Hematopoietic multipotent progenitor cell treated with erythropoietin and hydrocortisone succinate and interleukin-3 and kit ligand, for 15 days (in vitro differentiated cells): ENCODE measurements around the gene FOXB1.

Experiments used
- DNase-seq: peaks from one replicate; pipeline ENCODE4 v3.0.0-alpha.2; 2015; ENCODE audit warnings: low spot score

FOXB1 gene

DNA sequence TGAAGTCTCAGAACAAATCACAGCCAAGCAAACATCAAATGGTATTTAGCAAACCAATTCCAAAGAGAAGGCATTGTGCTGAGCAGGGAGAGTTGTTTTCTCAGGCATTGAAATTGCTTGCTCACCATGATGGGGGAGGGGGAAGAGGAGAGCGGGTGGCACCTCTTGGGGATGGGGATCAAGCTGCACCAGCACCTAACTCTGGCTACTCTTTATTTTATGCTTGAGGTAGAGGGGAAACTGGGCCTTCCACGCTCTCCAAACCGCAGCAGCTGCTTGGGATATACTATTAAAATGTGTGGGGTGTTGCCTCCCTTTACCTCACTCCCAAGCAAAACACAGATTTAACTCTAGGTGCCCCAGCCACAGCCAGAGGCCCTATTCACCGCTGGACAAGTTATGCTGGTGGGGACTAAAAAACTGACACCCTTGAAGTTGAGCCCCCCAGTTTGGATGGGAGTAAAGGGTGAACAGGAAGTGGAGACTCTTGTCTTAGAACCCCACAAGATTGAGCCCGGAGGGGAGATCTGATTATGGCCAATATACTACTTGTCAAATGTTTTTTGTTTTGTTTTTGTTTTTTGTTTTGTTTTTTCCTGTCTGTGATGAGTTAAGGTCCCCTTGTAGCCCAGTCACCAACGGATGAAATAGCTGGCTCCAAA, 5.0 kb upstream of the FOXB1 start:
- no peak for DNase-seq

- DNase-seq = no peak
These were observed 4.4 kb upstream of the FOXB1 start for GRCh38 chr15:59999612-60000112.

- no peak for DNase-seq
These were observed 3.8 kb upstream of the FOXB1 start for GRCh38 chr15:60000113-60000823.

DNA sequence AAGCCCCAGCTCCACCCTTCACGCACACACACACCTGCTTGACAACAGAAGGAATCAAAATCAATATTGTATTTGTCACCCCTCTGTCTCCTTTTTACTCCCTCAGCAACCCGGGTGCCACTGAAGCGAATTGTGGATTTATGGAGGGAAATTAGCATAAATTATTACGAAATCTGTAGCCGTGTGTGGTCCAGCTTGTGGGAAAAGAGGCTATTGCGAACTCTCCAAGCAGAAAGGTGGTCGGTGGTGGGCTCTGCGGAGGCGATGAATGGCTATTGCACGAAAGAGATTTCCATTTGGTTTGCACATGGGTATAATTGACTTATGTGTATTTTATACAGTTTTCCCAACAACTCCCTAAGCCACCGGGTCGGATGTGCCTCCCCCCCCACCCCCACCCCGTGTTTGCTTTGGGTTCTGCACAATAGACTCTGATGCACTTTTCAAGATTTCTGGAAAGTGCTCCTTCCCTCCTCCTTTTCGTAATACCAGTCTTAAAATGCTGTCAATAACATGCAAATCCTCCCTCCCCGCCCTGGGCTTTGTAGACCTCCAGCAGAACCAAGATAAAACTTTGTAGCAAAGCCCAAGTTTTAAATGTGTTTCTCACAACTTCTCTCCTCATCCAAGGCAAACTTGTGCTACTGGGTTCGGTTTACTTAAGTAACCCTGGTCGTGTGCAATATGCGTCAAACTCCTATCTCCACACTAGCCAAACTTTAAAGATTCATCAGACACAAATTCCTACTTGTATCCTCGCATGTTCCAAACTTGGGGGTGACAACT, 3.1 kb upstream of the FOXB1 start:
- no peak for DNase-seq

DNA sequence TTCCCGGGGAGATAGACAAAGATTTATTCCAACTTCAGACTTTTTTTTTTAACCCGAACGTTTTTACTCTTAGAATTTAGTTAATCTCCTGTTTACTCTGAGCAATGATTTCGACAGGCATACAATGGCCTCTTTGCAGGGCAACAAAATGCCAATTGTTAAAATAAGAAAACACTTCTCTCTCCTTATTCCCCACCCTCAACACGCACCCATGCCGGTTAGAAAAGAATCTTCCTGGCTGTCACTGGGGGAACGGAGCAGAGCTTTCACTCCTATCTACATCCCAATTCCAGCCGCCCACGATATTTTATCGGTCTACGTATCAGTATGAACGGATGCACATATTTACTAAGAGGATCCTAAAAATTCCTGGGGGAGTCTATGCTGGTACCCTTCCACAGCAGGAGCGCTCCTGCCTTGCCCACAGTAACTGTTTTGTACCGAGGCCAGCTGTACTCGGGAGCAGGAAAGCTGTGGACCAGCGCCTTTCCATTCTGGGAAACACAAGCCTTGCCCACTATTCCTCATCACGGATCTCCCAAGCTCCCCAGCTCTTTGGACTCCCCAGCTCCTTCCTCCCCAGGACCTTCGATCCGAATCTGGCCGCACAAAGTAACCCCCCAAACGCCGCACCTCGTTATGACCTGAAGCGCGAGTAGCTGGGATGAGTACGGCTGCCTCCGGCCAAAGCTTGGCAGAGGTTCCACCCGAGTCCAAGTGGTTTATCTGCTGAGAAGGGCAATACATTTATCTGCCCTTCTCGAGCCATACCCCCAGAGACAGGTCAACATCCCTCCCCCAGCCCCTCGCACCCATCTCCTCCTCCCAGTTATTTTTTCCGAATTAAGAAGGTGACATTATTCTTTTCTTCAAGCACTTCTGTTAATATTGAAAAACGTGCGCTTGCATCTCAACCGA, 2.2 kb upstream of the FOXB1 start:
- no peak for DNase-seq

DNA sequence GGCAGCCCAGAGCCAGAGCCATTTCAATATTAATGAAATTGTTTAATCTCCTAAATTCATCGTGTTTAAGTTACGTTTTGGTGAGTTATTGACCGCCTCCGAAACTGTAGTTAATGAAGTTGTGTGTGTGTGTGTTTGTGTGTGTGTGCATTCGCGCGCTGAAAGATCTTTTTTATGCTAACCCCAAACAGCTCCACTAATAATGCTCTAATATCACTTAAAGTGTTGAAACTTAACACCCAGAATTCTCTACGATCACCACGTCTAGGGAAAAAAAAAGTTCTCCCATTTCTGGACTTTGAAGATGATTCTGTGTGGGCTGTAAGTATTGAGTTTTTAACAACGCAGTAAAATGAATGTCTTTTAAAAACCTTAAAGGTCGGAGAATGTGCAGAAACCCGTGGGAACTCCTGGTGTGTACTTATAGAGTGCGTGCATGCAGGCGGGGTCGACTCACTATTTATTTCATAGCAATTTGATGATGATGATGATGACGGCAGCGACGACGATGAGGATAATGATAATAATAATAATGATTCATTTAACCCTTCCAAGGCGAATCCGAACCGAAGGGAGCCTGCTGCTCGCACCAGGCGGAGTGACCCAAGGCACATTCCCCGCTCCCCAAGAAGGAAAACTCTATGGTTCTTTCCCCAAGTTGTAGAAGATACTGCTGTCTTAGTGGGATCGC, 1.4 kb upstream of the FOXB1 start:
- DNase-seq = no peak

GRCh38 chr15:60003243-60004008, 685 bp upstream of the FOXB1 start:
- no peak for DNase-seq

DNA sequence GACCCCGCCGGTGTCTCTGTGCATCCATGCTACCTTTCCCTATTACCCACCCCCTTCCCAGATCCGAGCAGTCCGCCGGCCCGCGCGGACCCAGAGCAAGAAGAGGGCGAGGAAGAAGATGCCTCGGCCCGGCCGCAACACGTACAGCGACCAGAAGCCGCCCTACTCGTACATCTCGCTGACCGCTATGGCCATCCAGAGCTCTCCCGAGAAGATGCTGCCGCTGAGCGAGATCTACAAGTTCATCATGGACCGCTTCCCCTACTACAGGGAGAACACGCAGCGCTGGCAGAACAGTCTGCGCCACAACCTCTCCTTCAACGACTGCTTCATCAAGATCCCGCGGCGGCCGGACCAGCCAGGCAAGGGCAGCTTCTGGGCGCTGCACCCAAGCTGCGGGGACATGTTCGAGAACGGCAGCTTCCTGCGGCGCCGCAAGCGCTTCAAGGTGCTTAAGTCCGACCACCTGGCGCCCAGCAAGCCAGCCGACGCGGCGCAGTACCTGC, 788 bp downstream of the FOXB1 start:
- DNase-seq = no peak

GRCh38 chr15:60005352-60006202, 1.5 kb downstream of the FOXB1 start:
- DNase-seq = no peak

GRCh38 chr15:60006203-60006862, 2.2 kb downstream of the FOXB1 start:
- DNase-seq = no peak

DNA sequence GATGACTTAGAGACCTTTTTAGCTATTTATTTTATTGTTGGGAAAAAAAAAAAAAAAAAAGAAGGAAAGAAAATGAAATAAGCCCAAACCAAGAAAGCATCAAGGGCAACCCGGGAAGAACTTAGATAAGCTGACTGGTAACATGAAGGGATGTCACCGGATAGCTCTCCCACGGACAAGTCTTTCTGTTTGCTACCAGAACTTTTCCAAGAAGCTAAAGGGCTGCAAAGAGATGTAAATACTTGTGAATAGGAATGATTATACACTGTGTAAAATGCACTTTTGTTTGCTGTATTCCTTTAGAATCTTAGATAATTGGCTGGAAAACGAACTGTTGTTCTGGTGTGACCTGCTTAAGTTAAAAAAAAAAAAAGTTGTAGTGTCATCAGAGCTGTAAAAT, 2.8 kb downstream of the FOXB1 start:
- DNase-seq = no peak

DNA sequence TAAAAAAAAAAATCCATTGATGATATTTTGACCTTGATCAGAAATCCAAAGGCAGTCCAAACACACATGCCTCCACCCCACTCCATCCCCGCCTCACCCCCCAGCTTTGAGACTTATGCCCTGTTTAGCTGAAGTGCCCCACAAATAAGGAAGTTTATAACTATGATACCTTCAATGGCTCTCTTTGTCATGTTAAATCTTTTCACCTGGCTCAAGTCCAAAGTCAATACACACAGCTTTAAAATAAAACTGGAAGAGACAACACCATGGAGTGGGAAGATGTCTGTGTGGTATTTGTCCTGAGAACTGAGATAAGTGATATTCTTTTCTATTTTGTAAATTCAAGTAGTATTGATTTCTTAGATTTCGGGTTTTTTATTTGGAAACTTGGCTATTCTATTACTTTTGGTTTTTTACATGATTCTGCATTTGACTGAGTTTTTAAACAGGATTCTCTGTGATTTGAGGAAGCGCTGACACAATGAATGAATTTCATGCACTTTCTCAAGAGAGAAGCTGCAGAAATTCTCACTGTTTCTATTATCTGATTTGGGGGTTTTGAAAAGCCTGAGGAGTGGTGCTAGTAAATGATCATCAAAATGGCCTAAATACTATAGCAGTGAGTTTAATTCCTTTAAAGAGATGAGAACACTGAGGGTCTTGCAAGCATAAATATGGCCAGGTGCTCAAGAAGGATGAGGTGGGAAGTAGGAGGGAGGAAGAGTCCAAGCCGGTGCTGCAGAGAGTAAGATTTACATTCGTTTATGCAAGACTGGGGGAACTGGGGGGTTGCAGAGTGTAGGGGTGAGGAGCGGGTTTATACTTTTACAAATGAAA, 5.2 kb downstream of the FOXB1 start:
- no peak for DNase-seq

- DNase-seq = no peak
These were observed 6.0 kb downstream of the FOXB1 start for GRCh38 chr15:60009980-60010732.

DNA sequence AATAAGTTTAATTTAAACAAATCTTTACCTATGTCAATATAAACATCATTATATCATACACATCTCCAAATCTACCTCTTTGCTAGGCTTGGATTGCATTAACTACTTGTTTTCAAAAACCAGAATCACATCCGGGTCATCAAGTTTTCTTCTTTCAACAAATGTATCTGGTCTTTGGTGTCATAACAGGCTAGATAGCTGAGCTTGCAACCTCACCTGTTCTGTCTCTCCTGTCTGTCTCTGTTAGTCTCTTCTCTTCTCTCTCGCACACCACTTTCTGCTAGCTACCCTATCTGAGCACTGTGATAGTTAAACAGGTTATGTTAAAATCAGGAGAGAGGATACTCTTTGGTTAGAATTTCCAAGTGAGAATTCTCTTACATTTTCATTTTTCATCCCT, 6.7 kb downstream of the FOXB1 start:
- no peak for DNase-seq

GRCh38 chr15:60012695-60013094, 8.6 kb downstream of the FOXB1 start:
- no peak for DNase-seq

DNA sequence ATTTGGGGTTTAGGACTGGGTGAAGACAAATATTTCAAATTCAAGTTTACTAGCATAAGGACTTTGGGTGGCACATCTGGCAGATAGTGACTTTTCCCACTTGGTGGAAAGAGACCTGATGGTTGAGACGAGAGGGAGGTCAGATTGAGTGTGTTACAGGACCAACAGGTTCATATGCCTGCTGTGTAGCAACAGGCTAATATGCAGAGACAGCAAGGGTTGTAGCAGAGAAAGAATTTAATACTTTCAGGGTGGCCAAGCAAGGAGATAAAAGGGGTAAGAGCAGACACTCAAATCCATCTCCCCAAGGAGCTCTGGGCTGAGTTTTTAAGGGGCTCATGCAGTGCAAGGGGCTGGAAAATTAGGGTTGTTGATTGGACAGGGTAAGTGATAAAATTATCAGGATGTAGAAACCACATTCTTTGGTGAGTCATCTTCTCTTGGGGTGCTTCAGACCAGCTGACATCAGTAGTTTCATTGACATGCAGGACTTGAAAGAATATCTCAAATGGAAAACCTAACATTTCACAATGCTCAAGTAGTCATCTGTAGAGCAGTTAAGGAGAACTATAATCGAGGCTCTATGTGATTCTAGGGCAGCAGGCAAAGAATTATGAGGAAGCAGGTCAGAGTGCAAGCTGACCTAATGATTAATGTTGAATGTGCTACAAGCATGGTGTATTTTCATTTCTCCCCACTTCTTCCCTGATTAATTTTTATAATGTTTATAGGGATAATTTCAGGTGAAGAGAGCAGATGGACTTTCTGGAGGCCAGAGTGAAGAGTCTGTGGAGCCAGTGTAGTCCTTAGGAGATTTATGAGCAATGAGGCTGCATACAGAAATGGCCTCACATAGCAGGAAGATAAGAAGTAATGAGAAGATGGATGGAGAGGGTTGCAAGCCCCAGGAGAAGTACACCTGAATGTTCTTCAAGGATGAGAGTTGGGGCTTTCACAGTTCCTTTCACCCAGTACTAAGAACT, 13.7 kb downstream of the FOXB1 start:
- no peak for DNase-seq
